Stromal cell of bone marrow (primary cell): ENCODE data around the gene ATP23.
A peak's percentile ranks its signal among the peaks of the same experiment; 100 is the strongest.

Experiments
- DNase-seq: peaks from one replicate; pipeline ENCODE4 v3.0.0-alpha.2; 2012; ENCODE audit warnings: low read depth

ATP23 gene

DNA sequence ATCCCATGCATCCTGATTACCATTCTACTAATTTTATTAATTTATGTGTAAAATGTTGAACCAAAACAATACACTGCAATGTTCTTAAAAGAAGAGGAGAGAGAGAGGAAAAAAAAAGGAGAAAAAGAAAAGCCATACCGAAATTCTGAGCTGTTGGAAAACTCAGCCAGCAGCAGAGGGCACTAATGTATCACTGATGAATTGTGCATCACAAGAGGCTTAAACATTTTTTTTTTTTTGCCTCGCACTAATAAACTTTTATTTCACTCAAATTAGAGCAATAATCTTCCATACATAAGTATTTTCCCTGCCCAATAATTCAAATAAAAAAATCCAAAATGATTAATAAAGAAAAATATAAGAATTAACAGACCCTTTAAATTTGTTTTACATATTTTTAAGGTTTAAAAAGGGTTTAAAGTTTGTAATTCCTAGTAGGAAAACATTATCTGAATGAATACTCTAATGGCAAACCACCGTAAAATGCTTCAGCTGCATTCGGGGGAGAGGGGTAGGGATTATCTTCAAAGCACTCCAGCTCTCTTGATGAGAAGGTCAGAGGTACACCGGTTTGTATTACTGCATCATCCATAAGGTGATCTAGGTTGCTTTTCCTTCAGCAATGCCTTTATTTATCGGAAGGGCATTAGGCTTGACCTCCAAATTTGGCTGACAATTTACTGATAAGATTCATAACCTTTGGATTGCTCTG lies 41.9 kb downstream of the ATP23 start:
- peak; percentile 46 for DNase-seq

DNA sequence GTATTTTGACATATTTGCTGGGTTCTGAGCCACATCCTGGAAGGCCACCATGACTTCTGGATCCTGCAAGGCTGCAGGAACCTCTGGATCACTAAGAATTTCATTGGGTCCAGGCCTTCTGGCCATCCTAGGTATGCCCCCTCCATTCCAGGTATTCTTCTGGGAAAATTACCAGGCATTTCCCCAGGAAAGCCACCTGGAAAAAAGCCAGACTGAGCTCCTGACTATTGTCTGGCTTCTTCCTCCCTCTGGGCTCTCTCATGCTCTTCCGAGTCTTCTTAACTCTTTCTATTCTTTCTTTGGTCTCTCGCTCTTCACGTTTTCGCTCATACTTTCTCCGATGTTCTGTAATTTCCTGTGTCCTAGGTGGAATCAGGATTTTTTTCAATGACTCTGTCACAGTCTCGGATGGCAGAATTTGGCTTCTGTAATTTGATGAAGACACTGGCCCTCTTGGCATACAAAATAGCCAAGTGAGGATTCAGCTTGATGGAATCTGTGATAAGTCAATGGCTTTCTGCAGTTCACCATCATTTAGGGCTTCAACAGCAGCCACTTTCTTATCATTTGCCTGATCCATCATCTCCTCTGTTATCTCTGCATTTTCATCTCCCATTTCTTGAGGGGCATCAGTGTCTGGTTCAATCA lies 42.6 kb downstream of the ATP23 start:
- DNase-seq: no peak

DNA sequence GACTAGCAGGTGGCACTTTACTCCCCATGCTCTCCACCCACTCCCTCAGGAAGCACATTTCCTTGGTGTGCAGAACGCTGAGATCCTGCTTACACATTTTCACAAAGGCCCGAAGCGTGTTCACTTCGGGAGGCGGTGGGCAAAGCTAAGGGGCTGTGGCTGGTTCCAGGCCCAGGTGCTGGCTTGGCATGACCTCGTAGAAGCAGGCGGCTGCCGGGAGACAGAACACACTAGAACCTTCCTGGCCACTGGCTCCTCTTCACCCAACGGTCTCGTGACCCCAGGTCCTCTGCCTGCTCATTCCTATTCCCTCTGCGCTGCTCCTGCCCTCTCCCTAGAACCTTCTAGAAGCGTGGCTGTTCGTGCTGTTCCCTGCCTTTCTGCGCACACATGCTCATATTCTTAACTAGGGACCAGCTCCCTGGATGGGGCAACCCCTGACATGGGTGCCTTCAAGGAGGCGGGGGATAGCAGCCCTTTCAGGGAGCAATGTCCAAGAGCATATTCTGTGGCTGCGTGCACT lies 43.3 kb downstream of the ATP23 start:
- no peak for DNase-seq

DNA sequence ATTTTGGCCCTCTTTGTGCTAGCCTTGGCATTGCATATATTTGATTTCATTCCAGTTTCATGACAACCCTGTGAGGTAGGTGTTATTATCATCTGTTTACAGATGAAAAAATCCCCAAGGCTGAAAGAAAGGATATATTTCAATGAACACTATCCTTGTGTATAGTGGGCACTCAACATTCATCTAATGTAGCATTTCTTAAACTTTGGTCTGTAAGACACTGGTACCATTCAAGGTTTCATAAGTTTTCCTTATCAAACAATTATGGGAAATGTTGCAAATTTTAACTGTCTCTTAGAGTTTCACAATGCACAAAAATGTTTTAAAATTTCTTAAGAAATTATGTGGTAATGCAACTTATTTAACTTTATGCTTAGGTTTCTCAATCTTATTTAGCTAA lies 44.3 kb downstream of the ATP23 start:
- no peak for DNase-seq

DNA sequence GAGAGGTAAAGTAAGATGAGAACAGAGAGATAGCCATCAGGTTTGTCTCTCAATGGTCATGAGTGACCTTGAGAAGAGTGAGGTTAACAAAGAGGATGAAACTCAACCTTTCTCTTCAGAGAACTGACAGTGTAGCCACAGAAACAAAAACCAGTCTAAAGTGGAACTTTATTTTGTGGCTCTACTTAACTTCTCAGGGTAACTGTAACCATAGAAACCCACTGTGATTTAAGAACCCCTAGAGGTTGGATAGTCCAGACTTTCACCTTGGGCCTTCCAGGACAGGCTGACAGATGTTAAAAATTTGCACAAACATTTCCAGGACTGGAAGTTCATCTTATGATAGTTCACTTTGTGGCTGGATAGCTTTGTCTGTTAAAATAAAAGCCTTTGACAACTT lies 48.5 kb downstream of the ATP23 start:
- DNase-seq: no peak

DNA sequence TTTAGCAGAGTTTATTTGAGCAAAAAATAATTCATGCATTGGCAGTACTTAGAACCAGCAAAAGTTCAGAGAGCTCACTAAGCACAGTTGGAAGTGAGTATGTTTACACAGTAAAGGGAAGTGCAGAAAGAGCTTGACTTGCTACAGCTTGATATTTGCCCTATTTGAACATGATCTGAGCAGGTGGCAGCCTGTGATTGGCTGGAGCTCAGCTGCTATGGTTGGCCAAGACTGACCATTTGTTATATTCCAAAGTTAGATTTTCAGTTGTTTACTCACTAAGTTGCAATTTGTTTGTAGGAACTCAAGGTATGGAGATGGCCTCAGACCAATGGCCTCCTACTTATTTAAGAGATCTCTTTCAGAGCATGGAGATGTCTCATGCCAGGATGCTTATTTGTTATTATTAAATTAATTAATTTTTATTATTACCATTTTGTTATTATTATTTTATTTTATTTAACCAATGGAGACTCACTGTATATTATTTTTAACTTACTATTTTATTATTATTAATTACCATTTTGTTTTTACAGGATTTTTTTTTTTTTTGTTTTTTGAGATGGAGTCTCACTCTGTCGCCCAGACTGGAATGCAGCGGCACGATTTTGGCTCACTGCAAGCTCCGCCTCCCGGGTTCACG lies 49.0 kb downstream of the ATP23 start:
- DNase-seq: no peak

DNA sequence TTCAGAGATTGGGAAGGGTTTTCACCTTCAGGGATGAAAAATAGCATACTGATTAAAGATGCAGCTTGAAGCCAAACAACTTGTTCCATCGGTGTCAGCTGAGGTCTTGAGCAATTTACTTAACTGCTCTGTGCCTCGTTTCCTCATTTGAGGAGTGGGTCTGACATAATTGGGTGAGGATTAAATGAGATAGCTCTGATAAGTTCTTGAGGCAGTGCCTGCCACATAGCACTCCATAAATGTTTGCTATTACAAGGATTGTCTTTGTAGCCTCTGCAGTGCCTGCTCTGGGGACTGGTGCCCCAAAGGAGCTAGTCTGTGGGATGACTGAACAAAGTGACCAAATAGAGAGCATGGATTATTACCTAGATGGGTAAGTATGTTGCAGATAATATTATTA lies 50.6 kb downstream of the ATP23 start:
- no peak for DNase-seq

DNA sequence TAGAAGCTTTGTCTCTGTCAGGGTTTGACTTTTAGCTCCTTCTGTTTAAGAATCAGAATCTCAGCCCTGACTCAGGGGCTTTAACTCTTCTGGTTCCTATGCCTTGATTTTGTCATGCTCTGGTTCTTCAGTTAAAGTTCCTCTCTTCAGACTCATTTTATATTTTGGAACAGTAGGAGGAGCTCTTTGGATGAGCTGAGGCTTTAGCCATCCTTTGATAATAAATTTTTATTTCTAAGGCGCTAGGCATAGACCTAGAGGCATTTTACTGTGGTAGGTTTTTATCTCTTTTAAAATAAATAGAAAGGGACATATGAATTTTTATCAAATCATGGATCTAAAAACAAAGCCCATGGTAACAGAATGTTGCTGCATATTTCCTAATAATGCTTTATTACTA lies 51.7 kb downstream of the ATP23 start:
- DNase-seq: no peak

DNA sequence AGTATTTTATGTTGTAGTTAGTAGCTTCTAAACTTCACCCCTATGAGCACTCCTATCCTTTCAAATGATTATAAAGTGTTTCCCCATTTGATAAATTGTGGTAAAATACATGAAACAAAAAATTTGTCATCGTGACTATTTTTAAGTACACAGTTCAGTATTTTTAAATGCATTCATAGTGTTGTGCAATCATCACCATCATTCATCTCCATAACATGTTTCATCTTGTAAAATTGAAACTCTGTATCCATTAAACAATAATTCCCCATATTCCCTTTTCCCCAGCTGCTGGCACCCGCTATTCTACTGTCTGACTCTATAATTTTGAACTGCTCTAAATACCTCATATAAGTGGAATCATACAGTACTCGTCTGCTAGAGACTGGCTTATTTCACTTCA lies 52.5 kb downstream of the ATP23 start:
- DNase-seq: no peak

DNA sequence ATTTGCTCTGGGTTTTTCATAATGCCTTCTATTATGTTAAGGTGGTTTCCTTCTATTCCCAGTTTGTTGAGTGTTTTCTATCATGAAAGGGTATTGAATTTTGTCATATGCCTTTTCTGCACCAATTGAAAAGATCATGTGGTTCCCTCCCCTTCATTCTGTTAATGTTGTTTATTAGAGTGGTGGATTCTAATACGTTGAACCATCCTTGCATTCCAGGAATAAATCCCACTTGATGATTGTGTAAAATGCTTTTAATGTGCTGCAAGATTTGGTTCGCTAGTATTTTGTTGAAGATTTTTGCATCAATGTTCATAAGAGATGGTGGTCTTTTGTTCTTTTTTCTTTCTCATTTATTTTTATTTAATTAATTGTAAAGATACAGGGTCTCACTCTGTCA lies 55.2 kb downstream of the ATP23 start:
- no peak for DNase-seq

DNA sequence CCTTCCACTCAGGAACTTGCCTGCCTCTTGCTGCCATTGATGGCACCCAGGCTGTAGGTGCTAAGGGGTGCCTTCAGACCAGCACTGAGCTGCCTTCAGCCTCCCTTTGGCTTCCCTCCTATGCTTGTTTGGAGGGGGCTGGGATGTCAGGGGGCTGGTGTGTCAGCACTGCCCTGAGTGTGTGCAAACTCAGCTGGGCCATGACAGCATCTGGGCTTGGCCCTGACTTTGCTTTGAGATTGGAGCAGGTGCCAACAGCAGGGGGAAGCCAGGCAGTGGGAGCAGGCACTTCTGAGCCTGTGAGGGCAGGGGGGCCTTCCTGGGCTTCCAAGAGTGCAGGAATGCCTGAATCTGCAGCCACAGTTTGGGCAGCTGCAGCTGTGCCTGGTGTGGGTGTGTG lies 56.9 kb downstream of the ATP23 start:
- no peak for DNase-seq

DNA sequence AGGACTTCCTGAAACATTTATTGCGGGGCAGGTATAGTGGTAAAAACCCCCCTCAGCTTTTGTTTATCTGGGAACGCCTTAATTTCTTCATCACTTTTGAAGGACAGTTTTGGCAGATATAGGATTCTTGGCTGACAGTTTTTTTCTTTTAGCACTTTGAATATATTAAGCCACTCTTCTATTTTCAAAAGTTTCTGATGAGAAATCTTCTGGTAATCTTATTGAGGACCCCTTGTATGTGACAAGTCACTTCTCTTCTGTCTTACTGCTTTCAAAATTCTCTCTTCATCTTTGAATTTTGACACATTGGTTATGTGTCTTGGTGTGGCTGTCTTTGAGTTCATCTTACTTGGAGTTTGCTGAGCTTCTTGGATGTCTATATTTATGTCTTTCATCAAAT lies 59.1 kb downstream of the ATP23 start:
- DNase-seq: no peak

DNA sequence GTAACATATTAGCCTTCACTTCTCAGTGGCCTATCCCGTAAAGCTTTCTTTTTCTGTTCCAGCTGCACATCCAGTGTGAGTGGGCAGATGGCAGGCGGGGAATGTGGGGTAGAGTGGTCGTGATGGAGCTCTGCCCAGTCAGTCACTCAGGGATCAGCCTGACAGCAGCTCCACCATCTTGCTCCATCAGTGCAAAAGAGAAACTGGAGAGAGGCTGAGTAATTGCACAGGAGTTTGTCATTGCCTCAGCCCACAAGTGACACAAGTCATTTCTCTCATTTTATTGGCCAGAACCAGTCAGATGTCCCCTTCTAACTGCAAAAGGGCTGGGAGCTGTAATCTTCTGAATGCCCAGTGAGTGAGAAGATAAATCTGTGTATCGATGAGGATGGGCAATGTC lies 66.5 kb downstream of the ATP23 start:
- DNase-seq: no peak

DNA sequence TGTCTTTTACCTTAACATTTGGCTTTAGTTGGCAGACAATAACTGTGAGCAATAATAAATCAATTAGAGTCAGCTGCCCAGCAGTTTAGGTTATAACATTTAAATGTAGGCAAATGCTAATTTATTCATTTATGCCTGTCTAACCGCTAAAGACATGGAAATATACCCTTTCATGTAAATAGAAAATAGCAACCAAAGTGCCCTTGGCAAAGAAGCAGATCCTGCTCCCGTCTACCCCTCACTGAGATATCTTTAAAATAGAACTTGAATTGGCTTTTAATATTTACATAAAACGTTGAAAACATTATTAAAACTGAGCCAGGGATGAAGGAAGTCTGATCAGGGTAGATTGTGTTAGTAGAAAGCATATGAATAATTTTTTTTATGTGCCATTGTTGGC lies 67.3 kb downstream of the ATP23 start:
- no peak for DNase-seq
